GM19351 (cell line): ENCODE data around the gene CDH10.

Source experiments
- ATAC-seq: cut with Tn5 transposase; IDR thresholded peaks from one replicate; pipeline ENCODE4 v1.9.1; 2021; ENCODE audit warnings: mild to moderate bottlenecking, moderate library complexity; ENCODE audit not compliant: unreplicated experiment

The CDH10 gene

GRCh38 chr5:24606971-24607370 is 37.8 kb downstream of the CDH10 start:
- no peak for ATAC-seq

GRCh38 chr5:24602188-24602587 is 42.6 kb downstream of the CDH10 start:
- no peak for ATAC-seq

- no peak for ATAC-seq
These were observed 45.8 kb downstream of the CDH10 start for GRCh38 chr5:24598956-24599355.

- ATAC-seq, result no peak
These were observed 49.4 kb downstream of the CDH10 start for GRCh38 chr5:24595329-24595728.

GRCh38 chr5:24591426-24591825 is 53.4 kb downstream of the CDH10 start:
- no peak for ATAC-seq

- ATAC-seq, result no peak
These were observed 55.2 kb downstream of the CDH10 start for GRCh38 chr5:24589566-24589965.

GRCh38 chr5:24585751-24586150 is 59.0 kb downstream of the CDH10 start:
- ATAC-seq, result no peak

- no peak for ATAC-seq
These were observed 73.5 kb downstream of the CDH10 start for GRCh38 chr5:24571302-24571701.

GRCh38 chr5:24566933-24567332 is 77.8 kb downstream of the CDH10 start:
- ATAC-seq, result no peak

GRCh38 chr5:24555229-24555628 is 89.5 kb downstream of the CDH10 start:
- no peak for ATAC-seq

GRCh38 chr5:24547132-24547531 is 97.6 kb downstream of the CDH10 start:
- no peak for ATAC-seq

GRCh38 chr5:24539613-24540012 is 105.2 kb downstream of the CDH10 start:
- ATAC-seq, result no peak

GRCh38 chr5:24538346-24538745 is 106.4 kb downstream of the CDH10 start:
- ATAC-seq, result no peak

GRCh38 chr5:24535646-24536045 is 109.1 kb downstream of the CDH10 start:
- no peak for ATAC-seq

GRCh38 chr5:24530906-24531305 is 113.9 kb downstream of the CDH10 start:
- no peak for ATAC-seq

- no peak for ATAC-seq
These were observed 119.4 kb downstream of the CDH10 start for GRCh38 chr5:24525414-24525813.

- no peak for ATAC-seq
These were observed 132.4 kb downstream of the CDH10 start for GRCh38 chr5:24512423-24512822.

- no peak for ATAC-seq
These were observed 134.2 kb downstream of the CDH10 start for GRCh38 chr5:24510523-24510988.

GRCh38 chr5:24509943-24510342 is 134.8 kb downstream of the CDH10 start:
- no peak for ATAC-seq

GRCh38 chr5:24505258-24505657 is 139.5 kb downstream of the CDH10 start:
- no peak for ATAC-seq

- no peak for ATAC-seq
These were observed 147.1 kb downstream of the CDH10 start for GRCh38 chr5:24497591-24498157.

- no peak for ATAC-seq
These were observed 147.6 kb downstream of the CDH10 start for GRCh38 chr5:24497145-24497544.

GRCh38 chr5:24496268-24496667 is 148.5 kb downstream of the CDH10 start:
- no peak for ATAC-seq
